SK-N-SH treated with all-trans-retinoic acid at 6 μM for 48 hours (cell line): ENCODE data around the gene DUSP7.
A peak's percentile ranks its signal among the peaks of the same experiment; 100 is the strongest.

Experiments used
- ATAC-seq: fragments of 200-7000 bp; cut with Tn5 transposase; 3 replicates; pipeline ENCODE4 v1.9.1; 2020; ENCODE audit warnings: mild to moderate bottlenecking, moderate library complexity
- BACH2 ChIP-seq: fragments of 250-450 bp; sonication (Bioruptor Pico); IDR thresholded peaks from 2 replicates; pipeline ENCODE4 v1.9.0; 2021; ENCODE audit warnings: mild to moderate bottlenecking, borderline replicate concordance
- CSDC2 ChIP-seq: fragments of 250-450 bp; sonication (Bioruptor Pico); IDR thresholded peaks from 2 replicates; pipeline ENCODE4 v1.5.0; 2020; ENCODE audit warnings: mild to moderate bottlenecking, moderate library complexity
- ESRRG ChIP-seq: fragments of 250-450 bp; sonication (Bioruptor Pico); IDR thresholded peaks from 2 replicates; pipeline ENCODE4 v1.6.1; 2021; ENCODE audit warnings: mild to moderate bottlenecking
- GLIS3 ChIP-seq: fragments of 250-450 bp; sonication (Bioruptor Pico); IDR thresholded peaks from 2 replicates; pipeline ENCODE4 v1.5.0; 2020; ENCODE audit warnings: mild to moderate bottlenecking, moderate library complexity
- ISL1 ChIP-seq: fragments of 250-450 bp; sonication (Bioruptor Pico); IDR thresholded peaks from 2 replicates; pipeline ENCODE4 v2.1.2; 2022; ENCODE audit warnings: mild to moderate bottlenecking, moderate library complexity
- OSR1 ChIP-seq: fragments of 250-450 bp; sonication (Bioruptor Pico); IDR thresholded peaks from 2 replicates; pipeline ENCODE4 v1.8.0; 2022; ENCODE audit warnings: moderate library complexity, mild to moderate bottlenecking, inconsistent platforms
- PPARA ChIP-seq: fragments of 250-450 bp; sonication (Bioruptor Pico); IDR thresholded peaks from 2 replicates; pipeline ENCODE4 v1.5.0; 2020; ENCODE audit warnings: mild to moderate bottlenecking, borderline replicate concordance
- RARB ChIP-seq: fragments of 250-450 bp; sonication (Bioruptor Pico); IDR thresholded peaks from 2 replicates; pipeline ENCODE4 v1.8.0; 2021; ENCODE audit warnings: mild to moderate bottlenecking, moderate library complexity
- SNAI2 ChIP-seq: fragments of 250-450 bp; sonication (Bioruptor Pico); IDR thresholded peaks from 2 replicates; pipeline ENCODE4 v1.5.0; 2020; ENCODE audit warnings: mild to moderate bottlenecking, moderate library complexity
- TCF4 ChIP-seq: fragments of 250-450 bp; sonication (Bioruptor Pico); IDR thresholded peaks from 2 replicates; pipeline ENCODE4 v1.8.0; 2021; ENCODE audit warnings: mild to moderate bottlenecking, moderate library complexity, borderline replicate concordance
- TOX ChIP-seq: fragments of 250-450 bp; sonication (Bioruptor Pico); IDR thresholded peaks from 2 replicates; pipeline ENCODE4 v1.8.0; 2021; ENCODE audit warnings: mild to moderate bottlenecking, moderate library complexity, borderline replicate concordance
- ZC3H10 ChIP-seq: fragments of 250-450 bp; sonication (Bioruptor Pico); IDR thresholded peaks from 2 replicates; pipeline ENCODE4 v1.5.1; 2021; ENCODE audit warnings: mild to moderate bottlenecking, moderate library complexity
- ZFP3 ChIP-seq: fragments of 250-450 bp; sonication (Bioruptor Pico); IDR thresholded peaks from 2 replicates; pipeline ENCODE4 v1.5.0; 2020; ENCODE audit warnings: mild to moderate bottlenecking, moderate library complexity
- ZFP30 ChIP-seq: fragments of 450-650 bp; formaldehyde crosslinking; IDR thresholded peaks from 2 replicates; pipeline ENCODE4 v1.5.0; 2022; ENCODE audit warnings: mild to moderate bottlenecking, moderate library complexity
- ZNF70 ChIP-seq: fragments of 450-650 bp; formaldehyde crosslinking; IDR thresholded peaks from 2 replicates; pipeline ENCODE4 v1.5.0; 2020; ENCODE audit warnings: mild to moderate bottlenecking, moderate library complexity
- ZNF8 ChIP-seq: fragments of 450-650 bp; formaldehyde crosslinking; IDR thresholded peaks from 2 replicates; pipeline ENCODE4 v1.5.0; 2020; ENCODE audit warnings: mild to moderate bottlenecking, moderate library complexity
- TF ChIP-seq, protein P1 (sequence below): fragments of 250-450 bp; sonication (Bioruptor Pico); IDR thresholded peaks from 2 replicates; pipeline ENCODE4 v1.8.0; 2021; ENCODE audit warnings: low read depth, mild to moderate bottlenecking, moderate library complexity, borderline replicate concordance
- TF ChIP-seq, protein P2 (sequence below): fragments of 250-450 bp; sonication (Bioruptor Pico); IDR thresholded peaks from 2 replicates; pipeline ENCODE4 v1.8.0; 2020; ENCODE audit warnings: mild to moderate bottlenecking, moderate library complexity, borderline replicate concordance
- TF ChIP-seq, protein P3 (sequence below): fragments of 250-450 bp; sonication (Bioruptor Pico); IDR thresholded peaks from 2 replicates; pipeline ENCODE4 v1.5.1; 2020; ENCODE audit warnings: low read depth, mild to moderate bottlenecking, moderate library complexity
- TF ChIP-seq, protein P4 (sequence below): fragments of 250-450 bp; sonication (Bioruptor Pico); IDR thresholded peaks from 2 replicates; pipeline ENCODE4 v1.5.0; 2020; ENCODE audit warnings: mild to moderate bottlenecking, moderate library complexity

DUSP7 gene

DNA sequence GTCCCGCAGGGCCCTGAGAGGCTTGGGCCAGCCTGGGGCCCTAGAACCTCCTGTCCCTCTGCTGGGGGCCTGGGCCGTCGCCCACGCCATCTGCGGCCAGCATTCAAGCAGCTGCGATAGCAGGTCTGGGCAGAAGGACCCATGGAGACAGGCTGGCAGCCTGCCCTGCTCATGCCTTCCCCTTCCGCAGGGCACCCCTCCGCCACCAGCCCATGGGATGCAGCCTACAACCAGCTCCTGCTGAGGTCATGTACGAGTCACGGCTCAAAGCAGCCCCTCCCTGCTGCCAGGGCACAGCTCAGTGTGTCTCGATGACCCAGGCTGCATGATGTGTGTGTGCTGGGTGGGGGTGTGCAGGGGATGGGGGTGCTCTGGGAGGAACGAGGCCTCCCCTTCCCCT, 27.8 kb downstream of the DUSP7 start (continued):
- no peak for TF ChIP-seq ESRRG (CRISPR knock-in tag)
- no peak; the same call in 1 of the 2 replicates for TF ChIP-seq PPARA (CRISPR knock-in tag)
- TF ChIP-seq, protein P1, sequence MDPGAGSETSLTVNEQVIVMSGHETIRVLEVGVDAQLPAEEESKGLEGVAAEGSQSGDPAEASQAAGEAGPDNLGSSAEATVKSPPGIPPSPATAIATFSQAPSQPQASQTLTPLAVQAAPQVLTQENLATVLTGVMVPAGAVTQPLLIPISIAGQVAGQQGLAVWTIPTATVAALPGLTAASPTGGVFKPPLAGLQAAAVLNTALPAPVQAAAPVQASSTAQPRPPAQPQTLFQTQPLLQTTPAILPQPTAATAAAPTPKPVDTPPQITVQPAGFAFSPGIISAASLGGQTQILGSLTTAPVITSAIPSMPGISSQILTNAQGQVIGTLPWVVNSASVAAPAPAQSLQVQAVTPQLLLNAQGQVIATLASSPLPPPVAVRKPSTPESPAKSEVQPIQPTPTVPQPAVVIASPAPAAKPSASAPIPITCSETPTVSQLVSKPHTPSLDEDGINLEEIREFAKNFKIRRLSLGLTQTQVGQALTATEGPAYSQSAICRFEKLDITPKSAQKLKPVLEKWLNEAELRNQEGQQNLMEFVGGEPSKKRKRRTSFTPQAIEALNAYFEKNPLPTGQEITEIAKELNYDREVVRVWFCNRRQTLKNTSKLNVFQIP = no peak
- TF ChIP-seq, protein P2, sequence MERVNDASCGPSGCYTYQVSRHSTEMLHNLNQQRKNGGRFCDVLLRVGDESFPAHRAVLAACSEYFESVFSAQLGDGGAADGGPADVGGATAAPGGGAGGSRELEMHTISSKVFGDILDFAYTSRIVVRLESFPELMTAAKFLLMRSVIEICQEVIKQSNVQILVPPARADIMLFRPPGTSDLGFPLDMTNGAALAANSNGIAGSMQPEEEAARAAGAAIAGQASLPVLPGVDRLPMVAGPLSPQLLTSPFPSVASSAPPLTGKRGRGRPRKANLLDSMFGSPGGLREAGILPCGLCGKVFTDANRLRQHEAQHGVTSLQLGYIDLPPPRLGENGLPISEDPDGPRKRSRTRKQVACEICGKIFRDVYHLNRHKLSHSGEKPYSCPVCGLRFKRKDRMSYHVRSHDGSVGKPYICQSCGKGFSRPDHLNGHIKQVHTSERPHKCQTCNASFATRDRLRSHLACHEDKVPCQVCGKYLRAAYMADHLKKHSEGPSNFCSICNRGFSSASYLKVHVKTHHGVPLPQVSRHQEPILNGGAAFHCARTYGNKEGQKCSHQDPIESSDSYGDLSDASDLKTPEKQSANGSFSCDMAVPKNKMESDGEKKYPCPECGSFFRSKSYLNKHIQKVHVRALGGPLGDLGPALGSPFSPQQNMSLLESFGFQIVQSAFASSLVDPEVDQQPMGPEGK (CRISPR knock-in tag) = no peak
- TF ChIP-seq ZNF8 (CRISPR knock-in tag) = no peak

DNA sequence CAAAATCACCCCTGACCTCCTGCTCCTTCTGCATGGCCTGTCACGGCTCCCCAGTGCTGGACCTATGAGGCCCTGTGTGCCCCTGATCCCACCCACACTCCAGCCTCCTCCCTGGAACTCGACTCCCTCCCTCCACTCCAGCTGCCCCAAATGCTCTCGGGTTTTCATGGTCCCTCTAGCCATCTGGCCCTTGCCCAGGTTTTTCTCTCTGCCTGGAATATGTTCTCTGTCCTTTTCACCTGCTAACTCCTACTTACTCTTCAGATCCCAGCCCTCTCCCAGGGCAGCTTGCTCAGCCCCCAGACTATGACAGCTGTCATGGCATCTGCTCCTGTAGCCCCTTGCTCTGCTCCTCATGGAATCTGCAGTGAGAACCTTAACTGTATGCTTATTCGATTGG, 30.3 kb downstream of the DUSP7 start:
- ATAC-seq = no peak
- no peak for TF ChIP-seq TOX
- no peak for TF ChIP-seq PPARA (CRISPR knock-in tag)
- TF ChIP-seq, protein P1 = no peak
- TF ChIP-seq ISL1 = no peak
- no peak for TF ChIP-seq BACH2 (CRISPR knock-in tag)
- no peak for TF ChIP-seq ESRRG (CRISPR knock-in tag)
- TF ChIP-seq RARB (CRISPR knock-in tag) = no peak
- no peak for TF ChIP-seq ZNF70 (CRISPR knock-in tag)
- no peak for TF ChIP-seq ZNF8 (CRISPR knock-in tag)
- no peak for TF ChIP-seq SNAI2 (CRISPR knock-in tag)
- TF ChIP-seq TCF4 (CRISPR knock-in tag) = no peak
- no peak for TF ChIP-seq ZC3H10 (CRISPR knock-in tag)
- TF ChIP-seq, protein P3, sequence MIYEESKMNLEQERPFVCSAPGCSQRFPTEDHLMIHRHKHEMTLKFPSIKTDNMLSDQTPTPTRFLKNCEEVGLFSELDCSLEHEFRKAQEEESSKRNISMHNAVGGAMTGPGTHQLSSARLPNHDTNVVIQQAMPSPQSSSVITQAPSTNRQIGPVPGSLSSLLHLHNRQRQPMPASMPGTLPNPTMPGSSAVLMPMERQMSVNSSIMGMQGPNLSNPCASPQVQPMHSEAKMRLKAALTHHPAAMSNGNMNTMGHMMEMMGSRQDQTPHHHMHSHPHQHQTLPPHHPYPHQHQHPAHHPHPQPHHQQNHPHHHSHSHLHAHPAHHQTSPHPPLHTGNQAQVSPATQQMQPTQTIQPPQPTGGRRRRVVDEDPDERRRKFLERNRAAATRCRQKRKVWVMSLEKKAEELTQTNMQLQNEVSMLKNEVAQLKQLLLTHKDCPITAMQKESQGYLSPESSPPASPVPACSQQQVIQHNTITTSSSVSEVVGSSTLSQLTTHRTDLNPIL (CRISPR knock-in tag) = no peak
- TF ChIP-seq, protein P2 (CRISPR knock-in tag) = no peak
- TF ChIP-seq ZFP30 (CRISPR knock-in tag) = no peak

DNA sequence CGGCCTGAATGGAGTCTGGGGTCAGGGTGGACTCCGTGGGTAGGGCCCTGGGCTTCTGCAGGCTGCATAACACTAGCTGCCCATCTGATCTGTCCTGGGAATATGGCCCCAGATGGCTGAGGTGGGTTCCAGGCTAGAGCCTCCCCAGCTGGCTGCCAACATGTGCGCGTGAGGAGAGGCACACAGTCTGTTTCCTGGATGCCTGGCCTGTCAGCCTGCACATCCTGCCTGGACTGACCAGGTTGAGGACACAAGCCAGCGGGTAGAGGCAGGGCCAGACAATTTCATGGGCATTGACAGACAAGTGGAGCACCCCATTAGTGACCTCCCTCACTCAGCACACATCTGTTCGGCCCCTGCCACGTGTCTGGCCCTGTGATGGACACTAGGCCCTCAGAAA, 30.9 kb downstream of the DUSP7 start:
- TF ChIP-seq PPARA (CRISPR knock-in tag) (no peak), ZNF70 (CRISPR knock-in tag) (0 out of 2 replicates have a peak, but pooled peaks have one; percentile 19), ZC3H10 (CRISPR knock-in tag) (no peak), GLIS3 (CRISPR knock-in tag) (no peak), TCF4 (CRISPR knock-in tag) (0 out of 2 replicates have a peak, but pooled peaks have one; percentile 13)
- no peak; the same call in 2 of the 3 replicates for ATAC-seq

DNA sequence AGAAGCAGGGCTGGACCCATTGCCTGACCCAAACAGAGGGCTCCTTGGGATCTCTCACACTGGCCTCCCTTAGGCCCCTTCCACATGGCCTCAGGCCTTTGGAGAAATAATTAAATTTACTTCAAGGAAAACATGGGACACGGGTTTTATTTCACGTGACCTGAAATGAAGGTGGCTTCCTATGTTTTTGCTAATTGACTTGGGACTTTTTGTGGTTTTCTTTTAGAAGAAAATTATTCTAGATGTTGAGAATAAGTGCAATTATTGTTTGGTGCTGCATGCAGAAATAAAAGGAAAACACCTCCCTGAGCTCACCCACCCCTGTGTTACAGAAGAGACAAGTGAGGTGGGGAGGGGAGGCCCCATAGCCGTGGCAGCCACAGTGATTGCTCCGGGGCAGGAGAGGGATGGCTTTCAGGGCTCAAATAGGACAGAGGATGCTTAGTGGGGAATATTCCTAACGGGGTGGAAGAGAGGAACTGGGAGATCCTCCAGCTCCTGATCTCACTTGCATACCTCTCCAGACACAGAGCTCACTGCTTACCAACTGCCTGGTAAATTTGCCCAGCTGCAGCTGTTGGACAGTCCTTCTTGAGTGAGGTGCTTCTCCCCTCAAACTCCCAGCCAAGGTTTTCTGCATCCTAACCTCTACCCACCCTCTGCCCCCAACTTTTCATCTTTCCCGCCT, 31.5 kb downstream of the DUSP7 start:
- no peak for ATAC-seq
- TF ChIP-seq, protein P4, sequence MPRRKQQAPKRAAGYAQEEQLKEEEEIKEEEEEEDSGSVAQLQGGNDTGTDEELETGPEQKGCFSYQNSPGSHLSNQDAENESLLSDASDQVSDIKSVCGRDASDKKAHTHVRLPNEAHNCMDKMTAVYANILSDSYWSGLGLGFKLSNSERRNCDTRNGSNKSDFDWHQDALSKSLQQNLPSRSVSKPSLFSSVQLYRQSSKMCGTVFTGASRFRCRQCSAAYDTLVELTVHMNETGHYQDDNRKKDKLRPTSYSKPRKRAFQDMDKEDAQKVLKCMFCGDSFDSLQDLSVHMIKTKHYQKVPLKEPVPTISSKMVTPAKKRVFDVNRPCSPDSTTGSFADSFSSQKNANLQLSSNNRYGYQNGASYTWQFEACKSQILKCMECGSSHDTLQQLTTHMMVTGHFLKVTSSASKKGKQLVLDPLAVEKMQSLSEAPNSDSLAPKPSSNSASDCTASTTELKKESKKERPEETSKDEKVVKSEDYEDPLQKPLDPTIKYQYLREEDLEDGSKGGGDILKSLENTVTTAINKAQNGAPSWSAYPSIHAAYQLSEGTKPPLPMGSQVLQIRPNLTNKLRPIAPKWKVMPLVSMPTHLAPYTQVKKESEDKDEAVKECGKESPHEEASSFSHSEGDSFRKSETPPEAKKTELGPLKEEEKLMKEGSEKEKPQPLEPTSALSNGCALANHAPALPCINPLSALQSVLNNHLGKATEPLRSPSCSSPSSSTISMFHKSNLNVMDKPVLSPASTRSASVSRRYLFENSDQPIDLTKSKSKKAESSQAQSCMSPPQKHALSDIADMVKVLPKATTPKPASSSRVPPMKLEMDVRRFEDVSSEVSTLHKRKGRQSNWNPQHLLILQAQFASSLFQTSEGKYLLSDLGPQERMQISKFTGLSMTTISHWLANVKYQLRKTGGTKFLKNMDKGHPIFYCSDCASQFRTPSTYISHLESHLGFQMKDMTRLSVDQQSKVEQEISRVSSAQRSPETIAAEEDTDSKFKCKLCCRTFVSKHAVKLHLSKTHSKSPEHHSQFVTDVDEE (CRISPR knock-in tag) = no peak
- TF ChIP-seq, protein P2 (CRISPR knock-in tag) = no peak
- no peak for TF ChIP-seq OSR1 (CRISPR knock-in tag)
- TF ChIP-seq CSDC2 (CRISPR knock-in tag) = no peak
- TF ChIP-seq PPARA (CRISPR knock-in tag) = no peak
- TF ChIP-seq ESRRG (CRISPR knock-in tag) = no peak
- no peak for TF ChIP-seq ZC3H10 (CRISPR knock-in tag)
- TF ChIP-seq GLIS3 (CRISPR knock-in tag) = no peak
- TF ChIP-seq ZNF70 (CRISPR knock-in tag) = no peak
- TF ChIP-seq ZFP30 (CRISPR knock-in tag) = no peak
- no peak for TF ChIP-seq ZNF8 (CRISPR knock-in tag)
- TF ChIP-seq TOX = no peak
- no peak for TF ChIP-seq ZFP3 (CRISPR knock-in tag)
